Measurements from ENCODE around the gene RSRC1. TPM values are rescaled to one million over a fixed set of nuclear protein-coding genes. Genes with fewer than 3 reads are reported as not detected.

RSRC1 gene
- total RNA-seq, 1 donor from 2014 or later, result 38.5 TPM

- intact Hi-C loops (cut with DNase I), result no loop called here
- TF ChIP-seq POLR2AphosphoS5 (IDR thresholded peaks at IDR 0.05; ENCODE audit: insufficient read depth in 1 of 2, low read depth in 1 of 2), result no peak
- H3K27me3 ChIP-seq, result no peaks in the 10 kb centered on the region
- no peak overlapping the region for H3K27ac ChIP-seq
- no peaks in the 10 kb centered on the region for H3K9me3 ChIP-seq
- no peak overlapping the region for H3K4me3 ChIP-seq
- no peak for DNase-seq (ENCODE audit: extremely low spot score in 2 of 2)
- no peaks in the 10 kb centered on the region for H3K4me1 ChIP-seq
- H3K36me3 ChIP-seq, result no peaks in the 10 kb centered on the region
These were observed 442.2 kb downstream of the RSRC1 start for GRCh38 chr3:158552124-158552523.

- Histone ChIP-seq H3K36me3 (no peaks in the 10 kb centered on the region), H3K4me1 (no peaks in the 10 kb centered on the region), H3K9me3 (no peaks in the 10 kb centered on the region), H3K4me3 (no peak overlapping the region), H3K27ac (no peak overlapping the region), H3K27me3 (no peaks in the 10 kb centered on the region)
- intact Hi-C loops (cut with DNase I), result no loop called here
- no peak for TF ChIP-seq CTCF (IDR thresholded peaks at IDR 0.05)
- no peak for TF ChIP-seq POLR2AphosphoS5 (IDR thresholded peaks at IDR 0.05; ENCODE audit: insufficient read depth in 1 of 2, low read depth in 1 of 2)
- DNase-seq (ENCODE audit: extremely low spot score in 2 of 2), result no peak
These were observed 449.6 kb downstream of the RSRC1 start for GRCh38 chr3:158559504-158559903.

- H3K27me3 ChIP-seq, result no peaks in the 10 kb centered on the region
- H3K36me3 ChIP-seq, result no peaks in the 10 kb centered on the region
- DNase-seq (ENCODE audit: extremely low spot score in 2 of 2), result no peak
- intact Hi-C loops (cut with DNase I), result no loop called here
- no peaks in the 10 kb centered on the region for H3K4me1 ChIP-seq
- TF ChIP-seq POLR2A (IDR thresholded peaks at IDR 0.05) (no peak), CTCF (IDR thresholded peaks at IDR 0.05) (no peak), POLR2AphosphoS5 (IDR thresholded peaks at IDR 0.05; ENCODE audit: insufficient read depth in 1 of 2, low read depth in 1 of 2) (no peak)
- no peak overlapping the region for H3K27ac ChIP-seq
- no peak overlapping the region for H3K4me3 ChIP-seq
- no peaks in the 10 kb centered on the region for H3K9me3 ChIP-seq
These were observed 451.1 kb downstream of the RSRC1 start for GRCh38 chr3:158560979-158561378.

GRCh38 chr3:158562674-158563073, 452.8 kb downstream of the RSRC1 start:
- intact Hi-C loops (cut with DNase I), result no loop called here
- no peaks in the 10 kb centered on the region for H3K4me1 ChIP-seq
- no peak for TF ChIP-seq POLR2AphosphoS5 (IDR thresholded peaks at IDR 0.05; ENCODE audit: insufficient read depth in 1 of 2, low read depth in 1 of 2)
- TF ChIP-seq POLR2A (IDR thresholded peaks at IDR 0.05), result no peak
- TF ChIP-seq CTCF (IDR thresholded peaks at IDR 0.05), result no peak

GRCh38 chr3:158563076-158563475, 453.2 kb downstream of the RSRC1 start:
- no peaks in the 10 kb centered on the region for H3K4me1 ChIP-seq
- no peaks in the 10 kb centered on the region for H3K27me3 ChIP-seq
- intact Hi-C loops (cut with DNase I), result no loop called here
- no peak overlapping the region for H3K4me3 ChIP-seq
- no peak for DNase-seq (ENCODE audit: extremely low spot score in 2 of 2)
- no peaks in the 10 kb centered on the region for H3K9me3 ChIP-seq
- H3K27ac ChIP-seq, result no peak overlapping the region
- no peaks in the 10 kb centered on the region for H3K36me3 ChIP-seq
- TF ChIP-seq POLR2A (IDR thresholded peaks at IDR 0.05), result no peak
- no peak for TF ChIP-seq CTCF (IDR thresholded peaks at IDR 0.05)
- no peak for TF ChIP-seq POLR2AphosphoS5 (IDR thresholded peaks at IDR 0.05; ENCODE audit: insufficient read depth in 1 of 2, low read depth in 1 of 2)

More at GRCh38 chr3:158562674-158563073, 452.8 kb downstream of the RSRC1 start:
- Histone ChIP-seq H3K27me3 (no peaks in the 10 kb centered on the region), H3K4me3 (no peak overlapping the region), H3K9me3 (no peaks in the 10 kb centered on the region), H3K36me3 (no peaks in the 10 kb centered on the region), H3K27ac (no peak overlapping the region)
- no peak for DNase-seq (ENCODE audit: extremely low spot score in 2 of 2)

GRCh38 chr3:158565076-158565475, 455.2 kb downstream of the RSRC1 start:
- H3K4me1 ChIP-seq, result no peaks in the 10 kb centered on the region
- DNase-seq (ENCODE audit: extremely low spot score in 2 of 2), result no peak
- H3K4me3 ChIP-seq, result no peak overlapping the region
- TF ChIP-seq CTCF (IDR thresholded peaks at IDR 0.05) (no peak), POLR2AphosphoS5 (IDR thresholded peaks at IDR 0.05; ENCODE audit: insufficient read depth in 1 of 2, low read depth in 1 of 2) (no peak), POLR2A (IDR thresholded peaks at IDR 0.05) (no peak)
- H3K36me3 ChIP-seq, result no peaks in the 10 kb centered on the region
- no peaks in the 10 kb centered on the region for H3K27me3 ChIP-seq
- intact Hi-C loops (cut with DNase I), result no loop called here
- no peak overlapping the region for H3K27ac ChIP-seq
- no peaks in the 10 kb centered on the region for H3K9me3 ChIP-seq
